MM.1S (cell line): ENCODE results near the gene CCDC136.

Experiments
- CTCF ChIP-seq: fragments of 300-600 bp; sonication (generic); IDR thresholded peaks from 2 replicates; pipeline ENCODE4 v1.5.1; 2016; ENCODE audit warnings: antibody characterized with exemption, low read length, mixed read lengths
- EZH2phosphoT487 ChIP-seq: fragments of 300-600 bp; sonication (generic); IDR thresholded peaks from 2 replicates; pipeline ENCODE4 v1.6.1; 2018; ENCODE audit warnings: antibody characterized with exemption, low read length

- no peak for TF ChIP-seq CTCF
- no peak for TF ChIP-seq EZH2phosphoT487
Measured at GRCh38 chr7:128861957-128862570, 70.3 kb downstream of the CCDC136 start.
